Fibroblast of pulmonary artery (primary cell): ENCODE results near the gene FGD5.

Experiments
- DNase-seq: peaks from one replicate; pipeline ENCODE4 v3.0.0-alpha.2; 2010; ENCODE audit warnings: low read depth
- H3K4me3 ChIP-seq: replicated peaks from 2 replicates; pipeline ENCODE4 v1.5.1; 2011; ENCODE audit warnings: low read depth, mild to moderate bottlenecking, control low read depth, low read length, moderate library complexity
- CTCF ChIP-seq: IDR thresholded peaks from 2 replicates; pipeline ENCODE4 v1.5.1; 2011; ENCODE audit warnings: mild to moderate bottlenecking, control low read depth, low read length, inconsistent platforms; ENCODE audit errors: missing control alignments

FGD5 gene

GRCh38 chr3:14849638-14850230 is 31.0 kb downstream of the FGD5 start:
- no peak overlapping the region for H3K4me3 ChIP-seq
- DNase-seq = no peak
- TF ChIP-seq CTCF = no peak

GRCh38 chr3:14852058-14852594 is 33.4 kb downstream of the FGD5 start:
- DNase-seq = no peak
- TF ChIP-seq CTCF = no peak
- no peak overlapping the region for H3K4me3 ChIP-seq

- H3K4me3 ChIP-seq = no peak overlapping the region
- no peak for TF ChIP-seq CTCF
- no peak for DNase-seq
Observed at GRCh38 chr3:14852717-14853116, 34.0 kb downstream of the FGD5 start.

GRCh38 chr3:14853271-14853951 is 34.6 kb downstream of the FGD5 start:
- TF ChIP-seq CTCF = no peak
- no peak for DNase-seq
- no peak overlapping the region for H3K4me3 ChIP-seq

GRCh38 chr3:14857506-14857905 is 38.7 kb downstream of the FGD5 start:
- no peak for TF ChIP-seq CTCF
- DNase-seq = no peak
- H3K4me3 ChIP-seq = no peak overlapping the region

GRCh38 chr3:14858105-14858504 is 39.3 kb downstream of the FGD5 start:
- no peak overlapping the region for H3K4me3 ChIP-seq
- no peak for DNase-seq
- no peak for TF ChIP-seq CTCF

- H3K4me3 ChIP-seq = no peak overlapping the region
- DNase-seq = no peak
- TF ChIP-seq CTCF = no peak
Observed at GRCh38 chr3:14859880-14860279, 41.1 kb downstream of the FGD5 start.
